Mesendoderm (in vitro differentiated cells): ENCODE results near the gene AURKA.

Source experiments
- DNase-seq: peaks from one replicate; pipeline ENCODE4 v3.0.0; 2013
- H2AK5ac ChIP-seq: 2 replicates; pipeline ENCODE4 v1.6.1; 2013; ENCODE audit warnings: low read length, inconsistent platforms
- H2BK120ac ChIP-seq: 2 replicates; pipeline ENCODE4 v1.6.1; 2013; ENCODE audit warnings: low read depth, mild to moderate bottlenecking, low read length, moderate library complexity, mixed read lengths
- H2BK15ac ChIP-seq: replicated peaks from 2 replicates; pipeline ENCODE4 v1.6.1; 2013; ENCODE audit warnings: low read depth, mild to moderate bottlenecking, moderate library complexity
- H2BK5ac ChIP-seq: 2 replicates; pipeline ENCODE4 v1.6.1; 2013; ENCODE audit warnings: low read length, inconsistent platforms
- H3K18ac ChIP-seq: 2 replicates; pipeline ENCODE4 v1.6.1; 2013; ENCODE audit warnings: mild to moderate bottlenecking, low read length, mixed read lengths
- H3K23ac ChIP-seq: one replicate; pipeline ENCODE4 v1.6.1; 2013; ENCODE audit warnings: low read length
- H3K27ac ChIP-seq: 2 replicates; pipeline ENCODE4 v1.5.1; 2013; ENCODE audit warnings: low read depth, mild to moderate bottlenecking, inconsistent platforms, low read length, moderate library complexity
- H3K27me3 ChIP-seq: 2 replicates; pipeline ENCODE4 v1.6.1; 2013; ENCODE audit warnings: low read length, control low read depth, mild to moderate bottlenecking, inconsistent platforms; ENCODE audit not compliant: insufficient read depth, poor library complexity
- H3K36me3 ChIP-seq: 2 replicates; pipeline ENCODE4 v1.6.1; 2013; ENCODE audit warnings: low read length, inconsistent platforms; ENCODE audit not compliant: control insufficient read depth, insufficient read depth
- H3K4ac ChIP-seq: one replicate; pipeline ENCODE4 v1.6.1; 2013; ENCODE audit warnings: low read depth, mild to moderate bottlenecking, low read length, moderate library complexity
- H3K4me1 ChIP-seq: 2 replicates; pipeline ENCODE4 v1.6.1; 2013; ENCODE audit warnings: low read depth, low read length, inconsistent platforms; ENCODE audit not compliant: control insufficient read depth
- H3K4me2 ChIP-seq: 2 replicates; pipeline ENCODE4 v1.6.1; 2013; ENCODE audit warnings: low read length
- H3K4me3 ChIP-seq: 2 replicates; pipeline ENCODE4 v1.5.1; 2013; ENCODE audit warnings: mild to moderate bottlenecking, low read length
- H3K56ac ChIP-seq: one replicate; pipeline ENCODE4 v1.6.1; 2013; ENCODE audit warnings: low read length
- H3K79me1 ChIP-seq: 2 replicates; pipeline ENCODE4 v1.6.1; 2013; ENCODE audit warnings: low read length, inconsistent platforms
- H3K79me2 ChIP-seq: 2 replicates; pipeline ENCODE4 v1.6.1; 2013; ENCODE audit warnings: mild to moderate bottlenecking, low read length; ENCODE audit not compliant: control insufficient read depth, insufficient read depth
- H3K9ac ChIP-seq: 2 replicates; pipeline ENCODE4 v1.6.1; 2013; ENCODE audit warnings: low read length, inconsistent platforms
- H4K5ac ChIP-seq: one replicate; pipeline ENCODE4 v1.6.1; 2013; ENCODE audit warnings: low read length
- H4K8ac ChIP-seq: one replicate; pipeline ENCODE4 v1.6.1; 2013; ENCODE audit warnings: low read depth, mild to moderate bottlenecking, control low read depth, low read length, moderate library complexity
- WGBS: extraction: QIAGEN DNeasy Blood & Tissue Kit; methylation state at CpG from one replicate; pipeline ENCODE4 v1.1.7; 2013; ENCODE audit warnings: low lambda C conversion rate, missing lambda C conversion rate; ENCODE audit not compliant: insufficient coverage; ENCODE audit errors: extremely low coverage; 5-methylcytosine and 5-hydroxymethylcytosine counted together

Gene AURKA

GRCh38 chr20:56424931-56425330 is 32.9 kb upstream of the AURKA start:
- H3K79me2 ChIP-seq = no peaks in the 10 kb centered on the region
- no peak overlapping the region for H3K23ac ChIP-seq
- no peak overlapping the region for H2BK15ac ChIP-seq
- no peaks in the 10 kb centered on the region for H3K36me3 ChIP-seq
- no peak overlapping the region for H3K18ac ChIP-seq
- no peaks in the 10 kb centered on the region for H3K27me3 ChIP-seq
- H2AK5ac ChIP-seq = no peak overlapping the region
- no peak overlapping the region for H4K8ac ChIP-seq
- no peak overlapping the region for H2BK5ac ChIP-seq
- H3K79me1 ChIP-seq = no peaks in the 10 kb centered on the region
- no CpG with 5 or more reads among the region's 1 CpG for WGBS
- no peak overlapping the region for H3K27ac ChIP-seq
- no peak overlapping the region for H3K4me3 ChIP-seq
- DNase-seq = no peak
- no peak overlapping the region for H4K5ac ChIP-seq
- no peak overlapping the region for H3K4me2 ChIP-seq
- no peak overlapping the region for H3K4ac ChIP-seq
- H3K56ac ChIP-seq = no peak overlapping the region
- H3K4me1 ChIP-seq = no peaks in the 10 kb centered on the region
- no peak overlapping the region for H2BK120ac ChIP-seq
- H3K9ac ChIP-seq = no peak overlapping the region

GRCh38 chr20:56423886-56424285 is 31.9 kb upstream of the AURKA start:
- Histone ChIP-seq H3K4me2 (no peak overlapping the region), H3K79me2 (no peaks in the 10 kb centered on the region), H3K36me3 (no peaks in the 10 kb centered on the region), H3K79me1 (no peaks in the 10 kb centered on the region), H3K4me3 (no peak overlapping the region), H2BK5ac (no peak overlapping the region), H2AK5ac (no peak overlapping the region), H3K4ac (no peak overlapping the region), H3K9ac (no peak overlapping the region), H3K27ac (no peak overlapping the region), H3K27me3 (no peaks in the 10 kb centered on the region), H2BK120ac (no peak overlapping the region), H3K23ac (no peak overlapping the region), H3K4me1 (no peaks in the 10 kb centered on the region), H4K5ac (no peak overlapping the region), H2BK15ac (no peak overlapping the region), H3K56ac (no peak overlapping the region), H4K8ac (no peak overlapping the region), H3K18ac (no peak overlapping the region)
- DNase-seq = no peak
- no CpG with 5 or more reads among the region's 1 CpG for WGBS

- no peak overlapping the region for H3K4me3 ChIP-seq
- no peak overlapping the region for H4K5ac ChIP-seq
- H3K4me1 ChIP-seq = no peaks in the 10 kb centered on the region
- no peak overlapping the region for H2BK15ac ChIP-seq
- H2BK120ac ChIP-seq = no peak overlapping the region
- no peak overlapping the region for H3K4me2 ChIP-seq
- H3K23ac ChIP-seq = no peak overlapping the region
- no peak overlapping the region for H3K18ac ChIP-seq
- no peak overlapping the region for H3K4ac ChIP-seq
- H3K27me3 ChIP-seq = no peaks in the 10 kb centered on the region
- no peak overlapping the region for H4K8ac ChIP-seq
- WGBS = no CpG with 5 or more reads among the region's 1 CpG
- no peak overlapping the region for H2BK5ac ChIP-seq
- no peaks in the 10 kb centered on the region for H3K79me2 ChIP-seq
- no peaks in the 10 kb centered on the region for H3K79me1 ChIP-seq
- H3K56ac ChIP-seq = no peak overlapping the region
- no peaks in the 10 kb centered on the region for H3K36me3 ChIP-seq
- no peak overlapping the region for H3K9ac ChIP-seq
- H2AK5ac ChIP-seq = no peak overlapping the region
- DNase-seq = no peak
- no peak overlapping the region for H3K27ac ChIP-seq
Measured at GRCh38 chr20:56423211-56423610, 31.2 kb upstream of the AURKA start.

GRCh38 chr20:56422824-56423189 is 30.8 kb upstream of the AURKA start:
- H2AK5ac ChIP-seq = no peak overlapping the region
- H4K8ac ChIP-seq = no peak overlapping the region
- no peak overlapping the region for H3K4me3 ChIP-seq

GRCh38 chr20:56422076-56422823 is 30.2 kb upstream of the AURKA start:
- Histone ChIP-seq H4K5ac (no peak overlapping the region), H3K4me1 (no peaks in the 10 kb centered on the region), H3K27me3 (no peaks in the 10 kb centered on the region), H3K4me2 (no peak overlapping the region), H3K27ac (no peak overlapping the region), H2BK120ac (no peak overlapping the region), H3K23ac (no peak overlapping the region), H3K79me2 (no peaks in the 10 kb centered on the region), H2BK15ac (no peak overlapping the region), H3K4ac (no peak overlapping the region), H2BK5ac (no peak overlapping the region), H4K8ac (no peak overlapping the region), H3K79me1 (no peaks in the 10 kb centered on the region), H3K56ac (no peak overlapping the region), H3K4me3 (no peak overlapping the region), H3K9ac (no peak overlapping the region), H3K18ac (no peak overlapping the region), H3K36me3 (no peaks in the 10 kb centered on the region), H2AK5ac (no peak overlapping the region)
- no peak for DNase-seq
- WGBS = no CpG with 5 or more reads among the region's 9 CpGs

More at GRCh38 chr20:56422824-56423189, 30.8 kb upstream of the AURKA start:
- H3K56ac ChIP-seq = no peak overlapping the region
- H3K4ac ChIP-seq = no peak overlapping the region
- no peaks in the 10 kb centered on the region for H3K27me3 ChIP-seq
- H3K18ac ChIP-seq = no peak overlapping the region
- no peaks in the 10 kb centered on the region for H3K79me2 ChIP-seq
- no peak overlapping the region for H3K23ac ChIP-seq
- H2BK120ac ChIP-seq = no peak overlapping the region
- no peak overlapping the region for H3K4me2 ChIP-seq
- no peak overlapping the region for H2BK15ac ChIP-seq
- DNase-seq = no peak
- H3K9ac ChIP-seq = no peak overlapping the region
- no peaks in the 10 kb centered on the region for H3K4me1 ChIP-seq
- WGBS = no CpG with 5 or more reads among the region's 4 CpGs
- H3K36me3 ChIP-seq = no peaks in the 10 kb centered on the region
- H2BK5ac ChIP-seq = no peak overlapping the region
- H3K79me1 ChIP-seq = no peaks in the 10 kb centered on the region
- H4K5ac ChIP-seq = no peak overlapping the region
- H3K27ac ChIP-seq = no peak overlapping the region
